Hypothalamus (tissue), 51 donors: ENCODE measurements around the gene CCDC183.
"Not testable (repeated sequence)": the region's sequence is repeated elsewhere in the genome, so short reads cannot be mapped to it uniquely, and the experiment has no call there.

Experiments
- DNase-seq, 51 donors: peaks; one replicate each; lab custom pipeline; 2025; lab: John Stamatoyannopoulos, UW

The CCDC183 gene

DNA sequence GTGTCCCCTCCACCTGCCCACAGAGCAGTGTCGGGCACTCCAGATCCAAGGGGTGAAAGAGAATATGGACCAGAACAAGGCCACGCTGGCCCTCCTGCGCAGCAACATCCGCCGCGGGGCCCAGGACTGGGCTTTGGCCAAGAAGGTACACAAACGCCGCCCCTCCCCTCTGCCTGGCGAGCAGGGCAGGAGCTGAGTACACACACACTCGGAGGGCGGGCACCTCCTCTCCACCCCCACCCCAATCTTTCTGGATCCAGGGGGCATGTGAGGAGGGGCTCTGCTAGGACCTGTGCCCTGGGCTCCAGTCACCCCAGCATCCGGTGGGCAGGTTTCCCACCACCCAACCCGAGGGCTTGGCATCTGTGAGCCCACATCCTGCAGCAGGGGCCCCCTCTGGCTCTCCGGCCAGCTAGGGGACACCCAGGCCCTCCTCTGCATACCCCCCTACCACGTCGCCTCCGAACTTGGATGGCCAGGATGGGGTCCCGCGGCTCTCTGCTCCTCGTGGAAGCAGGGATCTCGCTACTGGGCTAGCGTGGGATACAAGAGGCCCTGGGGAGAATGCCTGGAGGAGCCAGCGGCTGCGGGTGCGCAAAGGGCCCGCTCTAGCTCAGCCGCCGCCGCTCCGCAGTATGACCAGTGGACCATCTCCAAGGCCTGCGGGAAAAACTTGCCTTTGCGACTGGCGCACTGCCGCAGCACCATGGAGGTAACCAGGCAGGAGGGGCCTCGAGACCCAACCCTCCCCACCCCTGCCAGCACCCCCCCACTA is 3.1 kb downstream of the CCDC183 start:
- DNase-seq, result no peak

DNA sequence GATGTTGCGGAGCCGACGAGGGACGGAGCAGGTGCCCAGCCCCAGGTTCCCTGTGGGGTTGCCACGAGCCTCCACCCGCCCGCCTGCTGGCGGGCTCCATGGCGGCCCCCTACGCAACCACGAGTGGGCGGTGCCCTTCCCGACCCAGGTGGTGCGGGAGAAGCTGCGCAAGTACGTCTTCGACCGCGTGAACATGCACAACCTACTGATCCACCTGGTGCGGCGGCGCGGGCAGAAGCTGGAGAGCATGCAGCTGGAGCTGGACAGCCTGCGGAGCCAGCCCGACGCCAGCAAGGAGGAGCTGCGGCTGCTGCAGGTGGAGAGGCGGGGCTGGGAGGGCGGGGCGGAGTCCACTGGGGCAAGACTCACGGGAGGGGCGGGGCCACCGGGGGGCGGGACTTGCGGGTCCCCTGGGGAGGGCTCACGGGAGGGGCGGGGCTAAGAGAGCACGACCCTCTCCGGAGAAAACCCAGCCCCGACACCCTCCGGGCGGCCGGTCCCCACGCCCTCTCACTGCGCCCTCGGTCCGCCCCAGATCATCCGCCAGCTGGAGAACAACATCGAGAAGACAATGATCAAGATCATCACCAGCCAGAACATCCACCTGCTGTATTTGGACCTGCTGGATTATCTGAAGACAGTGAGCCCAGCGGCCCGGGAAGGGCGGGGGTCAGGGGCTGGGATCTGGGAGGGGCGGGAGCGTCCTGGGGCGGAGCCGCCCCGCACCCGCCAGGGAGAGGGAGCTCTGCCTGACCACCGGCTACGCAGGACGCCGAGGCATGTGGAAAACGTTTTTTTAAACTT is 3.9 kb downstream of the CCDC183 start:
- peak in 35 of 51 donors; percentile 13 to 78 (median 59) for DNase-seq

DNA sequence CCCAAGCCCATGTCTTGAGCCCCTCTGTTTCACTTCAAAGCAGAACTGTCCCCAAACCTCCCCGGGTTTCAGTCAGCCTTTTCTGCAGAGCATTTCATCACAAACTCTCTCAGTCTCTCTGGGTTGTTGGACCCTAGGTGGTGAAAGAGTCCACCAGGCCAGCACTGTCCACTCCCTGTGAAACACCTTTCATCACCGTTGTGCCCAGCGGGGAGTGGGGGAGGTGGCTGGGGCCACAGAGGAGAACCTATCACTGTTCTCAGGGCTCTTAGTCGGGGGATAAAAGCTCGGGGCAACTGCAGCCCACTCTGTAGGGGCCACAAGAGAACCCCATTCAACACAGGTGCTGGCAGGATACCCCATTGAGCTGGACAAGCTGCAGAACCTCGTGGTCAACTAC is 6.2 kb downstream of the CCDC183 start:
- DNase-seq, result no peak

DNA sequence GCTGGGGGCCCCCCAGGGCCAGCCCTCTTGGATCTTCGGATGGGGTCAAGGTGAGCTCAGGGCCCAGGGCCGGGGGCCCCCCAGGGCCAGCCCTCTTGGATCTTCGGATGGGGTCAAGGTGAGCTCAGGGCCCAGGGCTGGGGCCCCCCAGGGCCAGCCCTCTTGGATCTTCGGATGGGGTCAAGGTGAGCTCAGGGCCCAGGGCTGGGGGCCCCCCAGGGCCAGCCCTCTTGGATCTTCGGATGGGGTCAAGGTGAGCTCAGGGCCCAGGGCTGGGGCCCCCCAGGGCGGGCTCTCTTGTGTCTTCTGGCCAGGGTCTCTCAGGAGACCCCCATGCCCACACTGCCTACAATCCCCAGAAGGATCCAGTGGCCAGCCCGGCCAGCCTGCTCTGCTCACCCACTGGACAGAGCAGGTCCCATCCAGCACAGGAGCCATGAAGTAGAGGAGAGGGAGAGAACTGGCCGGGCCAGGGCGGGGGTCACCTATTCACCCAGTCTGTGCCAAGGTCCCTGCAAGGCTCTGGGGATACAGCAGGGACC is 6.9 kb downstream of the CCDC183 start:
- DNase-seq, result not testable (repeated sequence)

DNA sequence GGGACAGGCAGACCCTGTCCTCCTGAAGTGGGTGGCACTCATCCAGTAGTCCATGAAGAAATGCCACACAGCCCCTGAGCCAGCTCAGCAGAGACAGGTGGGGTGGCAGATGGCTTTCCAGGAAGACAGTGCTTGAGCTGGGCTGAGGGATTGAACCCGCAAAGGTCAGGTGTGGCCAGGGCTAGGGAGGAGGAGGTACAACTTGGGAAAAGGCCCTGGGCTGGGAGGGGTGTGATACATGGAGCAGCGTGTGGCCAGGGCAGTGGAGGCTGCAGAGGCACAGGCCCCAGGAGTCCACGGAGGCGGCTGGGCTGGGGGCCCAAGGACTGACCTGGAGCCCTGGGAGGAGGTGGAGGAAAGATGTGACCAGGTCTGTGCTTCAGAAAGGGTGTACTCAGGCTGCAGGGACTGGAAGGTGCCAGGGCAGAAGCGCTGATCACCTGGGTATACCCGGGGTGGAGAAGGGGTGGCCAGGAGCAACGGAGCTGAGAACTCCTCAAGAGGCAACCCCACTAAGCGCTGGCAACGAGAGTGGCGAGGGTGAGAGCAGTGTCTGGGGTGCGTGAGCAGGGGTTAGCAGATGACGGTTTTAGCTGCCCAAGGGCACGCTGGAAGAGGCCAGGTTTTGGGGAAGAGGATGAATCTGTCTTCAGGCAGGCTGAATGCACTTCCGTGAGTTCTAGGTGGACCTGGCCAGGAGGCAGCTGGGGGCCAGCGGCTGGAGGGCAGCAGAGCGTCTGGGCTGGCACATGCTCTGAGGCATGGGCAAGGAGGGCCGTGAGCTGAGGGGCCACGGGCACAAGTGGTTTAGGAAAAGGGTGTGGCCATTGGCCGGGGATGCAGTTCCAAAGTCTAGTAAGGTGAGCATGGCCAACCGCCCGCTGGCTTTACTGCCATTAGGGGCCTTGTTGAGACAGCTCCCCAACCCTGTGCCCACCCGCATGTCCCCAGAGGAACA is 7.7 kb downstream of the CCDC183 start:
- no peak for DNase-seq

DNA sequence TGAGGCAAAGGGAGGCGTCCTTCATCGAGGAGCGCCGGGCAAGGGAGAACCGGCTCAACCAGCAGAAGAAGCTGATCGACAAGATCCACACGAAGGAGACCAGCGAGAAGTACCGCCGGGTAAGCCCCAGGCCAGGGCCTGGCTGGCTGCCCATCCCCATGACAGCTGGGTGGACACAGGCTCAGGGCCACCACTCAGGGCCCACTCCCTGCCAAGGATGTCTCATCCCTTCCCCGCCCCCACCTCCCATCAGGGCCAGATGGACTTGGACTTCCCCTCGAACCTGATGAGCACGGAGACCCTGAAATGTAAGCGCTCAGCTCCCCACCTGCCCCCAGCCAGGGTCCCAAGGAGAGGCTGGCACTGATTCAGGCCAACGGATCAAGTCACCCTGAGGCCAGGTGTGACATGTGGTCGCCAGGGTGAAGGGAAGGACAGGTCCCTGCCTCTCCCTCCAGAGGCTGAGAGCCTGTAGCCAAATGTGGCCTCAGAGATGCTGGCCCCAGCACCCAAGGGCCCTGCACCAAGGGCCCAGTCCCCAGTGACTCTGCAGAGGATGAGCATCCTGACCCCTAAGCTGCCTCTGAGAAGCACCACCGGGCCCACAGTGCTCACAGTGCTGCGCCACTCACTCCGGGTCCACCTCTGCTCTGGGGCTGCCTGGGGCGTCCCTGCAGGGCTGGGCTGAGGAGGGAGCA is 8.5 kb downstream of the CCDC183 start:
- no peak for DNase-seq

DNA sequence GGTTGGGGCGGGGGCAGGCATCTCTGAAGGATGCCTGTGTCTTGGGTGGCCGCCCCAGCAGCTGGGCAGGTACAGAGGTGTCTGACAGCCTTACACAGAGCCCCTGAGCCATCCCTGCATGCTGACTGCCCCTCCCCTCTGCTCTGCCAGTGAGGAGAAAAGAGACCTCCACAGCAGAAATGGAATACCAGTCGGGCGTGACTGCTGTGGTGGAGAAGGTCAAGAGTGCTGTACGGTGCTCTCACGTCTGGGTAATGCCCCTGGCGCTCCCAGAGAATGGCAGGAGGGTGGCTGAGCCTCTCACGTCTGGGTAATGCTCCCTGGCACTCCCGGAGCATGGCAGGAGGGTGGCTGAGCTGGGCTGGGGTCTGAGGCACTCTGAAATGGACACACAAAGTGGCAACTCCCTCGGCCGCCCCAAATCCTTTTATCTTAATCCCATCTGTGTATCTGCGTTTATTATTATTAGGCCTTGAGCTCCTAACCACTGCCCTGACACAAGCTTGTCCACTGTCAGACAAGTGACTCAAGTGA is 9.1 kb downstream of the CCDC183 start:
- DNase-seq, result no peak

DNA sequence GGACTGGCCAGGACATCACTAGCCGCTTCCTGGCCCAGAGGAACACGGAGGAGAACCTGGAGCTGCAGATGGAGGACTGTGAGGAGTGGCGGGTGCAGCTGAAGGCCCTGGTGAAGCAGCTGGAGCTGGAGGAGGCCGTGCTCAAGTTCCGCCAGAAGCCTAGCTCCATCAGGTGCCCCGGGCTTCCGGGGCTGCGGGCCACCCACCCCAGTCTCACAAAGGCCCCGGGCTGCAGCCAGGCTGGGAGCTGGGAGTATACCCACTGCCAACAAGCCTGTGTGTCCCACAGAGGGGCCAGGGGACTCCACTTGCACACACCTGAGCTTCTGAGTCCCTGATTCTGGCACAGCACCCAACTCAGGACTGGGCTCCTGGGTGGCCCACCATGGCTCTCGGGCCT is 9.9 kb downstream of the CCDC183 start:
- no peak for DNase-seq

DNA sequence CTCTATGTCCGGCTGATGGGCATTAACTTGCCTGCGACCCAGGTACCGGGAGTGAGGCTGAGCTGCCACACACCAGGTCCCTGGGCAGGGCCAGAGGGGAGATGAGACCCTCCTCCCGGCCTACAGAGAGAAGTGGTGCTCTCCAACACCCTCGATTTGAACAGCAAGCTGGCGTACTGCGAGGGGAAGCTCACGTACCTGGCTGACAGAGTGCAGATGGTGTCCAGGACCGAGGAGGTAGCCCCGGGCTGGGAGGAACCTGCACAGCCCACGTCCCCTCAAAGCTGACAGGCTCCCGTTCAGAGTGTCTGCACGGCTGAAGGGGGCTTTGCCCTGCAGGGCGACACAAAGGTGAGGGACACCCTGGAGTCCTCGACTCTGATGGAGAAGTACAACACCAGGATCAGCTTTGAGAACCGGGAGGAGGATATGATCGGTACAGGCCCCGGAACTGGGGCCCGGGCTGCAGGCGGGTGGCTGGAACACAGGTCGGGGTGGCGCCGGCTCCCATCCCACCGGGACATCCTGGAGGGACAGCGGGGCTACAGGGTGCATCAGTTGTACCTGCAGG is 10.6 kb downstream of the CCDC183 start:
- DNase-seq, result no peak

DNA sequence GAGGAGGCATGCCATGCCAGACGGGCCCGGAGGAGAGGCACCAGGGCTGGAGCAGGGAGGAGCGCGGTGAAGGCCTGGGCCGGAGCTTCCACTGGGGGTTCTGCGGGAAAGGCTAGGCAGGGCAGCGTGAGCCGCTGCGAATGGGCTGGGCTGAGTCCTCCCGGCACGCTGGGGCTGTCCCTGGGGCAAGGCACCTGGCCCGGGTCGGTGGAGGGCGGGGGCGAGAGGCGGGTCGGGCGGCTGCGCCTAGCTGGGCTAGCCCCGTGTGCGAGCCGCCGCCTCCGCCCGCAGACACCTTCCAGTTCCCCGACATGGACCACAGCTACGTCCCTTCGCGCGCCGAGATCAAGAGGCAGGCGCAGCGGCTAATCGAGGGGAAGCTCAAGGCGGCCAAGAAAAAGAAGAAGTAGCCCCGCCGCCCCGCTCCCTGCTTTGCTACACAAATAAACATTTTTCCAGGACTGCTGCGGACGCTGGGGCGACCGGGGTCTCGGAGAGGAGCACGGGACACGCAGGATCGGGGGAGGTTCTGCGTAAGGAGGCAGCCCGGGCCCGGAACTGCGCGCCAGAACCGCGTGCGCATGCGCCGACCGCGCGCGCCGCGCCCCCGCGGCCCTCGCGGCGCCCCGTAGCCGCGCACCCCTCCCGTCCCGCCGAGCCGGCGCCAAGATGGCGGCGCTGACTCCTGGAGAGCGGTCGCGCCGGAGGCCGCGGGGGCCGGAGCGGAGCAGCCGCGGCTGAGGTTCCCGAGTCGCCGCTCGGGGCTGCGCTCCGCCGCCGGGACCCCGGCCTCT is 11.3 kb downstream of the CCDC183 start, which contains the start of gene RABL6:
TSS of gene RABL6 (plus strand) at position 668 of the 794 bp plus-strand sequence. CDS start 249 bp downstream, outside the sequence.
- peak in 47 of 51 donors; percentile 17 to 81 (median 59) for DNase-seq

DNA sequence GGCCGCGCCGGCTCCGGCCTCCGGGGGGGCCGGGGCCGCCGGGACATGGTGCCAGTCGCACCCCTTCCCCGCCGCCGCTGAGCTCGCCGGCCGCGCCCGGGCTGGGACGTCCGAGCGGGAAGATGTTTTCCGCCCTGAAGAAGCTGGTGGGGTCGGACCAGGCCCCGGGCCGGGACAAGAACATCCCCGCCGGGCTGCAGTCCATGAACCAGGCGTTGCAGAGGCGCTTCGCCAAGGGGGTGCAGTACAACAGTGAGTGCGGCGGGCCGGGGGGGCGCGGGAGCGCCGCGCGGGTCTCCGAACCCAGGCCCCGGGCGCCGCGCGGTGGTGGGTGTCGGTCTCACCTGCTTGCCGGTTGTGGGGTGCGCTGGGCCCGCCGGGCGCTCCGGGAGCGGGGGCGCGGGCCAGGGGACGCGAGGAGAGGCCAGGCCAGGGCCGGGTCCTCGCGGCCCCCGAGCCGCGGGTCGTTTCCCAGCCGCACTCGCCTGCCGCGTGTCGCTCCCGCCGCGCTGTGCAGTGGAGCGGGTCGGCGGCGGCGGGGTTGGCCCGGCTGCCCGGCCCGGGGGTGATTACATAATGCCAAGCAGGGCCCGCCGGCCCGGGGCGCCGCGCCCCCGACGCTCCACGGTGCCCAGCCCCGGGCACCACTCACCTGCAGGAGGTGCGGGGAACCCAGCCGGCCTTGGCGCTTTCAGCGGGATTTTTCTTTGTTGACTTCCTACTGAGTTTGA is 12.1 kb downstream of the CCDC183 start:
- peak in 21 of 51 donors; percentile 31 to 70 (median 56) for DNase-seq

DNA sequence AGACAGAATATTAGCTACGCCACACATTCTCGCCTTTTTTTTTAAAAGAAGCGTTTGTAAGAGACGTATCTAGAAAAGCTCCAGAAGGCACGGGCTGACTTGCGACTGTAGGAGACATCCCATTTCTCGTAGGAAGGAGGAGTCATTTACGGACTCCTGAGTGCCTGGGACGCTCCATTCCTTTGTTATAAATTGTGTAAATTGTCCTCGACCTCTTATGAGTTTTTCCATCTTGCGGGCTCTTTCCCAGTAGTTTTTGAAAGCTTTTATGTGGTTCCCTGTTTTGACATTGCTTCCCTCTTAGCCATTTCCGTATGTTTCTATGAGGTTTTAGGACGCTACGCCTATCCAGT is 12.6 kb downstream of the CCDC183 start:
- DNase-seq, result peak in 1 of 51 donors; percentile 34

DNA sequence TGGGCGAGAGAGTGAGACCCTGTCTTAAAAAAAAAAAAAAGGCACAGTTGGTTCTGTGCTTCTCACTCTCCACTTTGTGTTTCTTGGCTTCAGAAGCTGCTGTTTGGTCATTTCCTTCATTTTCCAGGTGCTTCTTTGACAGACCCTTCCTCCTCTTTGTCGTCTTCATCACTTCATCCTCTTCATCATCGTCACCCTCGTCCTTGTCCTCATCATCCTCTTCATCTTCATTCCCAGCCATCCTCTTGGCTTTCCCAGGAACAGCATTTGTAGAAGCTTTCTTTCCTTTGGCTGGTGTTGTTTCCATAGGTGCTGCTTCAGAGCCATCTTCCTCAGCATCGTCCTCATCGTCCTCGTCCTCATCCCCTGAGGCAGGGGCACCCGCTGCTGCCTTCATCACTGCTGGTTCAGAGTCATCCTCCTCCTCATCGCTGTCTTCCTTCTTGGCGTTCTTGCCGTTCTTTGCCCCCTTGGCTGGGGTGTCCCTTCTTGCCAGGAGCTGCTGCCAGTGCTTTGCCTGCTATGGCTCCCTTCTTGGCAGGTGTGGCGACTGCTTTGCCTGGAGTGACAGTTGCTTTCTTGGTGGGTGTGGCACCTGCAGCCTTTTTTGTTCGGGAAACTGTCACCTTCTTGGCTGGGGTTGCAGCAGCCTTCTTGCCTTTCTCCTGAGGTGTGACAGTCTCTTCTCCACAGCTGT is 18.7 kb downstream of the CCDC183 start:
- no peak for DNase-seq

DNA sequence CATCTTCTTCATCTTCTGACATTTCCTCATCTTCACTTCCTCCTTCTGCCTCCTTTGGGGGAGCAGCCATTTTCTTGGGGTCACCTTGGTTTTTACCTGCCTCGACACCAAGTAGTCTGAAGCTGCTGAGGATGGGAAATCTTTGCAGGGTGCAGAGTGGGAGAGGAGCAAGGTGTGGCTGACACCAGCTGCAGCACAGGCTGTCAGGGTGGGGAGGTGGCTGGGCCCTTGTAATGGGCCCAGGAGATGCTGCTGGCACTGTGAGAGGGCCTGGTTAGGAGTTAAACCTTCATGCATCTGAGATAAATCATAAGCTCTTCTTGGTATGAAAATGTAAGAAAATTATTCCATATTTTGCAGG is 19.3 kb downstream of the CCDC183 start:
- DNase-seq, result no peak

DNA sequence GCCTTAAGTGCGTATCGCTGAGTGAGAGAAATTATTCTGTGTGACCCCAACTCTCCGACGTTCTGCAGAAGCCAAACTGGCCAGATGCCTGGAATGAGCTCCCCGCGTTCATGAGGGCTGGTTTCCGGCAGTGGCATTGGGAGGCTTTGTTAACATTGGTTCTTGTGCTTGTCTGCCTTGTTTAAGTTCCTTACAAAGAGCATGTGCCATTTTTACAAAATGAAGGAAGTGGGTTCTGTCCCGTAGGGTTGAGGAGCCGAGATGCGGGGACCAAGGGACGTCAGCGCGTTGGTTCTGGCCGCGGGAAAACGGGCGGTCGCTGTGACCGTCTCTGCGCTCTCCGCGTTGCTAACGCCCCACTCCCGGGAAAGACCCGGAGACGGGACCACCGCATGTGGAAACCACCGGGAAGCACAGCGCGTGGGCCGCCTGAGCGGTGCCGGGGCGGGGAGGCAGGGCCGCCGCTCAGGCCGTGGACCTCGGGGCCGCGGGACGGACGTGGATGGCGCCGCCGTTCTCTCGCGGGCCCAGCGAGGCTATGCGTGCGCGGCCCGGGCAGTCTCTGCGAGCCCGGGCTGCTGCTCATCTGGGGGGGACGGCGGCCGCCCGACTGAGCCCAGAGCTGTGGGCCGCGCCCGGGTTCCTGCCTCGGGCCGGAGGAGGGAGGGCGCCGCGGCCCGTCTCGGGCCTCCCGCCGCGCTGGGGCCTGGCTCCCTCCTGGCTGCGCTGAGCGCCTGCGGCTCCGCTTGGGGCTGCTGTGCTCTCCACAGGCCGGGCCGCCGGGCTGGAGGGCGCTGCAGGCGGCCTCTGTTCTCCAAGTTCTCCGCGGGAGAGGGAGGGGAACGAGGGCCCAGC is 25.1 kb downstream of the CCDC183 start:
- peak in 2 of 51 donors; percentile 11 to 17 for DNase-seq
